ENCODE measurements around the gene PIP4K2C.
"Not testable (repeated sequence)": the region's sequence is repeated elsewhere in the genome, so short reads cannot be mapped to it uniquely, and the experiment has no call there.

Gene PIP4K2C

DNA sequence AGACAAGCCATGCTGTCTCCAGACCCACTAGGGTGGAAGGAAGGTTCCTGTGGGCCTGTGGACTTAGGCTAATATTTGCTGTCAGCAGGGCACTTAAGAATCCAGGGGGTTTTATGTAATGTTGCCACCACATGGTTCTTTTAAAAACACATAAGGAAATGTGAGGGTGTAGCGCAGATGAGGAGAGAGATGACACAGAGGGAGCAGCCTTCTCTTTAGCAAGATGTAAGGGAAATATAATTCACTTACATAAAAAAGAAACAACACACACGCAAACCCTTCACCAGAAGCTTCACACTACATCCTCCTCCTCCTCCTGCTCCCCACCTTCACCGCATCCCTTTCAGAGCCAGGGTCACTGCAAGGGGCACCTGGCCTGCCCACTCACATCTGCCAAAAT, 4.9 kb upstream of the PIP4K2C start:
- no peak for DNase-seq

DNA sequence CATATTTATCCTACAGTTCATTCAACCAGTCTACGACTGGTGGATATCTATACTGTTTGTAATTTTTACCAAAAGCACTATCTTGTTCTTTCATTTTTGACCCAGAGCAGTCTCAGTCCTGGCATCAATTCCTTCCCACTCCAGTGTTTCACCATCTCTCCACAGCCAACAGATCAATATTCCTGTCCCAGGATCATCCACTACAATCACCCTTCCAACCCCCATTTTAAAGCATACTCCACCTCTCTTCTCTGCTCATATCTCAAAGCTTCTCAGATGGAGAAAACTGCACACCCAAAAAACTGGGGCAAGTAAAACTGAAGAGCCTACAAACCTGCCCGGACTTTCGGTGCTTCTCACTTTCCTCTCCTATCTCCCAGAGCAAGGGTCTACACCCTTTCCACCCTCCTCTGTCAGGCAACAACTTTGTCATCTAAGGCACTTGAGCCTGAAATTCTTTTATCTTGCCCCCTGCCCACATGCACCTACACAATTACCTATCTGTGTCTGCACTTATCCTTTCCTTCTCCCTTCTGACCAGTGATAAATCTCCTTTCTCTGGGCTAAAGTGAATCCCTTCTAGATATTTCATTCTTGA, 4.1 kb upstream of the PIP4K2C start:
- DNase-seq, result no peak

- DNase-seq, result not testable (repeated sequence)
Observed at GRCh38 chr12:57588951-57589610, 1.9 kb upstream of the PIP4K2C start.

- DNase-seq, result no peak
Observed at GRCh38 chr12:57590479-57590863, 521 bp upstream of the PIP4K2C start.

DNA sequence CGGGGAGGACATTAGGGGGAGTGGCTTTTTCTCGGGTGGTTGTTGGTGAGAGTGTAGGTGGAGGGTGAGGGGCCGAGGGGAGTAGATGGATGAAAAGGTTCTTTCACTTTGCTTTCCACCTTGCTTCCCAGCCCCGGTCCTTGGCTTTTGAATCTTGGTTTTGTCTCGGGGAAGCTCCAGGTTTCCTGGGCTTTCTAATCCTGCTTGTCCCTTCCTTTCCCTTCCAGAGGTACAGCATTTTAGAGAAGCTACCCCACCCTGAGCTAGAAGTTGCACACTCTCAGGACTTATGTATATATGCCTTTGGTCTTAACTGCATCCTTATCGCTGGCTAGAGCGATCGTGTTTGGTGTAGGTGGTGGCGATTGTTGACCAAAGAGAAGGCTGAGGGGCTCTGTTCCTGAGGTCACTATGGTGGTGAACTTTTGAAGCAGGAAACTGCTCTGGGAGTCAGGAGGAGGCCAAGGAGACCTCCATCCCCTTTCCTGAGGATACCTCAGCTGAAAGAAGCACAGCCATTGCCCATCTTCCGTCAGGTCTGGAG, 862 bp downstream of the PIP4K2C start:
- no peak for DNase-seq

DNA sequence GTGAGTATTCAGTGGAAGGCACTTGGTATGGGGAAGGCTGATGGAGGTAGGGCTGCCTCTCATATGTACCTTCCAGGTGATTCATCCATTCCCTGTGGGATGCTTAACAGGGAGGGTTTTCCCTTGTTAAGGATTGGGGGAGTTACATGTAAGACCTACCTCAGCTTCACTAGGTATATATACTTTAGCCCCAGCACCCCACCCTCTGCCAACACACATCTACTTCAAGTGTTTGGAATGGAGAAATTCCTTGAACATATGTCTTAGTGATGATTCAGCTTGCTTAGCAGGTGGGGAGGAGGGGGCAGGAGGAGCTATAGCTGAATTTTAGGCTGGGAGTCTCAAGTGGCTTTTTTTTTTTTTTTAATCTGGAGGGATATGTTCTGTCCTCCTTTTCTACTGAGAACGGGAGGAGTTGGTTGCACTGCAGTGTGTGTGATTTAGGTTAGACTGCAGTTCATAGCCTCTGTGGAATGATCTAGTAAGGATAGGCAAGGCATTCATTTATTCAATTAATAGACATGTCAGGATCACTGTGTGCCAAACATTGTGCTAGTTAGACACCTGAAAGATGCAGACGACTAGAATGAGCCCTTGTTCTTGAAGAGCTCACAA, 1.7 kb downstream of the PIP4K2C start:
- DNase-seq, result no peak

DNA sequence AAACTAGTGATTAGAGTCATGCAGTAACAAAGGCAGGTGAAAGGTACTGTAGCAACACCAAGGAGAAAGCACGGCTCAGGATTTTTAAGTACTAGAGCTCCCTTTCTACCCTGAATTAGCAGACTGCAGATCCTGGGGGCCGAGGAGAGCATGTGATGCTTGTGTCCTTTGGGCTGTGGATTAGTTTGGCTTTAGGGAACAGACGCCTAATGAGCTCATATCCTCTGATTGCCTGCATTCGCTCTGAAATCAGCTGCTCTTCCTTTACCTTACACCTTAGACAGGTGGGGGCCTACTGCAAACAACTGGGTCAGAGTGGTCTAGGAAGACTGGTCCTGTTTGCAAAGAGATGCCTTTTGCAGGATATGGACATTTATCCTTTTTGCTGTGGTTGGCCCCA, 2.2 kb downstream of the PIP4K2C start:
- no peak for DNase-seq

DNA sequence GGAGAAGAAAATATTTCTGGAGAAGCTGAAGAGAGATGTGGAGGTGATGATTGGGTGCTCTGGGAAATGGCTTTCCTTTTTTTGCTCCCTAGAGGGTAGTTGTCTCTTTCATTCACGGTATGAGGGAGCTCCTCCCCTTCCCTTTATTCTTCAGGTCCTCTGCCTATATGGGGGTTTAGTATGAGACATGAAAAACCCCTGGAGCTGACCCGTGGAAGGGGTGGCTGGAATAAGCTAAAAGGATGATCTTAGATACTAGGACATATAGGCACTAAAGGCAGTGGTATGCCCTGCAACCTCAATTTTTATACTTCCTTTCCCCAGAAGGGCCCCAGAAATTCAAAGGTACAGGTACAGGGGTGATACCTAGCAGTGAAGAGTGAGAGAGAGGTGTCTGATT, 9.4 kb downstream of the PIP4K2C start:
- DNase-seq, result no peak

GRCh38 chr12:57602544-57602943, 11.6 kb downstream of the PIP4K2C start:
- DNase-seq, result no peak

GRCh38 chr12:57603324-57603723, 12.3 kb downstream of the PIP4K2C start:
- no peak for DNase-seq

DNA sequence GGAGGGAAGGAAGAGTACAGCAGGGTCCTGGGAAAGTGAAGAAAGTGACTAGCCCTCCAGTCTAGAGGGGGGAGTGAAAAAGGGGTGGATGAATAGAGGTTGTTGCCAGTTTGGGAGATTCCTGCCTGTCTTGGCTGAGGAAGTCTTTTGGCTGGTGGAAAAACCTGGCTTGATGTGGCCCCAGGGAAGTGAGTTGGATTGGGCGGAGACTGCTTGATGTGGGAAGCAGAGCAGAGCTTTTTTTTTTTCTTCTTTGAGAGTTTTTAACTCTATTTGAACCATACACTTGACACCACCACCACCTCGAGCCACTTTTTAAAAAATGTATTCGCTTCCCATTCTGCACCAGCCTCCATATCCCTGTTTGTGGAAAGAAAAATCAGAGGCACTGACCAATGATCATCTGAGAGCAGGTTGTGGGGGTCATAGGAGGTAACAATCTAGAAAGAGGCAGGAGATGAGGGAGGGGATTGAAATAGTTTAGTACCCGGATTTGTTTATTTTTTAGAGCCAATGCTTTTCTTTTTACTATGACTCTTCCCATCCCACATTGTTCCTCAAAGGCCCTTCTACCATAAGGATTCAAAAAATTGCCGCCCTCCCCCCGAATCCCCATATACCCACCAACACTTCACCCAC, 12.9 kb downstream of the PIP4K2C start:
- peak in 7 of 14 donors; percentile 9 to 78 (median 34) for DNase-seq

DNA sequence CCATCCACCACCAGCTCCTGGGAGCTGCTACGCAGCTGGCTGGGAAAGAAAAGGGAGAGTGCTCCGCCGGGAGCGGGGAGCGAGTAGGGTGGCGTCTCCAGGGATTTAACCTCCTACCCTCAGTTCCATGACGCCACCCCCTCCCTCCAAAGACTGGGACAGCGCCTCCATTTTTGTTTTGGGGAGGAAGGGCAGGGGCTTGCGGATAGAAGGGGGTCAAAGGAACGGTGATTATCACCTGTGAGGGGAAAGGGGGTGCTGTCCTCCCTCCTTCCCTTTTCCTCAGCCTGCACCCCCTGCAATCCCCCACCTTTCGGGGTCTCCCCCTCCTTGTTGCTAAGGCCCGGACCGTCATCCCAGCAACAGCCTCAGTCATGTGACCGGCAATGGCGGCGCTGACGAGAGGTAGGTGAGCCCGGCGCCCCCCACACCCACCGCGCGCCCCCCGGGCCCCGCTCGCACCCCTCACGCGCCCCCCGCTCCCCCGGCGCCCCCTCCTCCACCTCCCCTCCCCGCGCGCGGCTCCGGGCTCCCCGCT, 13.5 kb downstream of the PIP4K2C start, which contains the start of gene DTX3:
Gene DTX3 (plus strand): TSS at position 371 of the 538 bp plus-strand sequence. CDS start 1,694 bp downstream, outside the sequence.
- peak in 12 of 14 donors; percentile 26 to 68 (median 50) for DNase-seq

GRCh38 chr12:57604992-57605810, 14.2 kb downstream of the PIP4K2C start:
- peak in 9 of 14 donors; percentile 12 to 60 (median 51) for DNase-seq

GRCh38 chr12:57605811-57606311, 14.9 kb downstream of the PIP4K2C start:
- no peak for DNase-seq

DNA sequence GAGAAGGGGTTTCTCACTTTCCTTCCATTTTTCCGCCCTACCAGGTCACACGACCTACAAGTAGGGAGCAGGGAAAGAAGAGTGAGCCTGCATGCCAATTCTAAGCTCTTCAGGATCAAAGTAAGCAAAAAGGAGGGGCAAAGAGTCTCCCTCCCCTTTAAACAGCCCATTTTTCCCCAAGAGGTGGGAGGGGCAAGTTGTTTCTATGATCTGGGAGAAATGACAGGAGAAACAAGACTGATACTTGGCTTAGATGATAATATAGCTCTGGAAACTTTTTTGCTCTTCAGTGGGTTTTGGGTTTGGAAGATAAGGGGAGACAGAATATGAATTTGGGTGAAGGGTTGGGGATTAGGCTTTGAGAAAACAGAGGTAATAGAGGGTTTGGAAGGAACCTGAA, 15.4 kb downstream of the PIP4K2C start:
- DNase-seq, result no peak

DNA sequence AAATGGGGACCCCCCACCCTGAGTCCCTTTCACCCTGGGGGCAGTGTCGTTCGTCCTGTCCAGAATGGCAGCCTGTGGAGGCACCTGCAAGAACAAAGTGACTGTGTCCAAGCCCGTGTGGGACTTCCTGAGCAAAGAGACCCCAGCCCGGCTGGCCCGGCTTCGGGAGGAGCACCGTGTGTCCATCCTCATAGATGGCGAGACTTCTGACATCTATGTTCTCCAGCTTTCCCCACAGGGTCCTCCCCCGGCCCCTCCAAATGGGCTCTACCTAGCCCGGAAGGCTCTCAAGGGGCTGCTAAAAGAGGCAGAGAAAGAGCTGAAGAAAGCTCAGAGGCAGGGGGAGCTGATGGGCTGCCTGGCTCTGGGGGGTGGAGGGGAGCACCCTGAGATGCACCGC, 15.8 kb downstream of the PIP4K2C start:
- no peak for DNase-seq

- no peak for DNase-seq
Observed at GRCh38 chr12:57607958-57608663, 17.1 kb downstream of the PIP4K2C start.

DNA sequence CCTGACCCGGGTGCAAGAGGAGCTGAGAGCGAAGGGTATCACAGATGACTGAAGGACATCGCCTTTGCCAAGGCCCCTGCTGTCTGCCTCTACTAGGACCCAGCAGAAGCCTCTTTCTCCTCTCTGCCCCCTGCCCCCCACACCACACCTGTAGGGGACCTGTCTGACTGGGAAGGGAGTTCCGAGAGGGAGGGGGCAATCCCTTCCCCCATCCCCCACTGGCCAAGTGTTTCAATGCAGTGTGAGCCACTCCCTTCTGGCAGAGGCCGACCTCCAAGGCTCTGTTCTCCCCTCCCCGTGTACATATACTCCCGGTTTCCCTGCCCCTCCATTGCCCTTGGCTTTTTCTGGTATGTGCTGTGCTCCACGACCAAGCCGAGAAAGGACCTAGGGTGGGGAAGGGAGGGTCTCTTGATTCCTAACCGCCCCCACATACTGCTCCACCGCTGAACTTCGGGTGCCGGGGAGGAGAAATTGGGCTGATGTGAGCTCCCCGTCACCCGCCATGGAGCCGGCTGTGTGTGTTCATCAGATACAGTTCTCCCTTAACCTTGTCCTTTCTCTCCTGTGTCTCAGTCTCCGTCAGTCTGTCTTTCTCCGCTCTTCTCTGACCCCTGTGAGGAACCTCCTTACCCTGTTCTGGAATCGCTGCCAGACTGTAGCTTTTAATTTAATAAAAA, 18.2 kb downstream of the PIP4K2C start:
- DNase-seq, result no peak

DNA sequence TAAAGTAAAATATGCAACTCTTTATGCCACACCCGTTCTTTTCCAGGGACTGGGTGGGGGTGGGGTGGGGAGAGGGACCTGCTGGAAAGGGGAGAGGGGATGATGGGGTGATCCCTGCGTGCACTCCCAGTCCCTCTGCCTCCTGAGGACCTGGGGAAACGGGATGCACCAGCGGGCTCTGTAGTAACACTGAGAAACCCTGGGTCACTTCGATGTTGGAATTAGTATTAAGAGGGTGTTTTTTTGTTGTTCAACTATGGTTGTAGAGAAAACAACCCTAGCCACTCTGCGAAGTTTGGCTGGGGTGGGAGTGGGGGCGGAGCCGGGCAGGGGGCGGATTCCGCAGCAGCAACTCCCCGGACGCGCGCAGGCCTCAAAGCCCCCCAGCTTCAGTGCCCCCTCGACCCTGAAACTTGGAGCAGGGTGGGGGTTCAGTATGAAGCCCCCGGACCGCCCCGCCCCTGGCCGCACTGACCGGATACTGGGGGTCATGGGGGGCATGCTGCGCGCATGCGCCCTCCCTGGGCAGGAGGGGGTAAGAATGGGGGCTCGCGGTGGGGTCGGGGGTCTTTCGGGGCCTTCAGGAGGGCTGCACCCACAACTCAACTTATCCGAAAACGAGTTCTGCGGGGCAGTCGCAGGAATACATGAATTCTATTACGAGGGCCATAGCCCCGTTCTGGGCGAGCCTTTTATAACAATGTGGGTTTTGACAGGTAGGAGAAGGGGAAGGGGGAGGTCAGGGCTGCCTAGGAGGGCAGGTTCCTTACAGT, 19.0 kb downstream of the PIP4K2C start:
- no peak for DNase-seq
